HCT116 (cell line): Measurements from ENCODE around the gene PANK3. TPM values are rescaled to one million over a fixed set of nuclear protein-coding genes. Genes with fewer than 3 reads are reported as not detected.
"Not testable (repeated sequence)": the region's sequence is repeated elsewhere in the genome, so short reads cannot be mapped to it uniquely, and the experiment has no call there.

Experiments
- ATAC-seq: fragments of 200-7000 bp; cut with Tn5 transposase; 2 replicates; pipeline ENCODE4 v1.9.1; 2020; ENCODE audit warnings: mild to moderate bottlenecking, moderate library complexity
- BruUV-seq: library from RNA; stranded (reverse); fragments of 400-500 nt; replicated peaks from 2 replicates; lab custom pipeline; 2021; lab: Mats Ljungman, UMichigan
- CTCF ChIA-PET: fragments of 300-600 bp; sonication (Branson Sonifier 250); formaldehyde crosslinking; loops from one replicate; lab custom pipeline; 2021; ENCODE audit warnings: antibody characterized with exemption; lab: Charles Lee
- POLR2A ChIA-PET: fragments of 300-600, 350-600 bp; sonication (Branson Sonifier 250); formaldehyde crosslinking; loops from one replicate; lab custom pipeline; 2021; ENCODE audit warnings: antibody characterized with exemption; lab: Charles Lee
- RAD21 ChIA-PET, 2 experiments: fragments of 300-600 bp; sonication (Branson Sonifier 250); formaldehyde crosslinking; loops; one replicate each; lab custom pipeline; 2023; ENCODE audit warnings: low total read pairs in 2 of 2; ENCODE audit not compliant: uncharacterized antibody in 2 of 2, unreplicated experiment in 2 of 2, low non-redundant PET in 1 of 2; lab: Charles Lee
- DNase-seq: peaks from one replicate; pipeline ENCODE4 v3.0.0-alpha.2; 2010; ENCODE audit warnings: low read depth, low spot score
- H2AFZ ChIP-seq: fragments of 200-600 bp; shearing (Covaris generic), sonication (generic); 2 replicates; pipeline ENCODE4 v1.6.1; 2017; ENCODE audit warnings: low read depth, mixed run types, mixed read lengths, antibody characterized with exemption, low read length; ENCODE audit not compliant: poor library complexity, severe bottlenecking
- H3K27ac ChIP-seq: 2 replicates; pipeline ENCODE4 v1.5.1; 2012; ENCODE audit warnings: low read depth, low read length
- H3K27me3 ChIP-seq: fragments of 200-600 bp; sonication (generic); 2 replicates; pipeline ENCODE4 v1.6.1; 2016; ENCODE audit warnings: mixed run types, low read length, mixed read lengths; ENCODE audit not compliant: insufficient read depth
- H3K36me3 ChIP-seq, 2 experiments: fragments of 200-500 bp in 1 of 2; fragments of 200-600 bp in 1 of 2; sonication (Bioruptor generic) in 1 of 2; sonication (generic) in 1 of 2; 2 replicates each; pipeline versions ENCODE4 v1.5.1 to v1.6.1; 2014 to 2016; ENCODE audit warnings: low read length in 2 of 2, inconsistent platforms in 1 of 2, mixed read lengths in 1 of 2, mixed run types in 1 of 2; ENCODE audit not compliant: insufficient read depth in 2 of 2, control insufficient read depth in 1 of 2
- H3K4me1 ChIP-seq, 2 experiments: fragments of 200-600 bp in 1 of 2; sonication (generic) in 1 of 2; 2 replicates each; pipeline versions ENCODE4 v1.5.1 to v1.6.1; 2012 to 2017; ENCODE audit warnings: low read length in 2 of 2, inconsistent platforms in 1 of 2, mild to moderate bottlenecking in 1 of 2, mixed read lengths in 1 of 2, mixed run types in 1 of 2, moderate library complexity in 1 of 2; ENCODE audit not compliant: insufficient read depth in 2 of 2, control insufficient read depth in 1 of 2
- H3K4me2 ChIP-seq: fragments of 200-600 bp; sonication (generic); 2 replicates; pipeline ENCODE4 v1.6.1; 2017; ENCODE audit warnings: mixed run types, low read length, mixed read lengths
- H3K4me3 ChIP-seq, 2 experiments: fragments of 200-600 bp in 1 of 2; sonication (generic) in 1 of 2; replicated peaks in 1 of 2; 2 replicates each; pipeline ENCODE4 v1.5.1; 2011 to 2016; ENCODE audit warnings: low read length in 2 of 2, control low read depth in 1 of 2, low read depth in 1 of 2, mild to moderate bottlenecking in 1 of 2, mixed read lengths in 1 of 2, mixed run types in 1 of 2
- H3K79me2 ChIP-seq: fragments of 200-600 bp; sonication (generic); 2 replicates; pipeline ENCODE4 v1.6.1; 2017; ENCODE audit warnings: mild to moderate bottlenecking, mixed run types, low read length, moderate library complexity, mixed read lengths; ENCODE audit not compliant: insufficient read depth
- H3K9ac ChIP-seq: fragments of 200-600 bp; sonication (generic); 2 replicates; pipeline ENCODE4 v1.6.1; 2016; ENCODE audit warnings: low read length, mixed read lengths
- H3K9me2 ChIP-seq: fragments of 200-600 bp; sonication (generic), shearing (Covaris generic); 2 replicates; pipeline ENCODE4 v1.6.1; 2017; ENCODE audit warnings: mixed run types, mild to moderate bottlenecking, moderate library complexity; ENCODE audit not compliant: insufficient read depth
- H3K9me3 ChIP-seq, 2 experiments: fragments of 200-500 bp in 1 of 2; fragments of 200-600 bp in 1 of 2; sonication (Bioruptor generic) in 1 of 2; sonication (generic) in 1 of 2; 2 replicates each; pipeline ENCODE4 v1.6.1; 2014 to 2017; ENCODE audit warnings: low read length in 2 of 2, mixed read lengths in 2 of 2, inconsistent platforms in 1 of 2, low read depth in 1 of 2, mild to moderate bottlenecking in 1 of 2, mixed run types in 1 of 2, moderate library complexity in 1 of 2; ENCODE audit not compliant: control insufficient read depth in 1 of 2, insufficient read depth in 1 of 2
- H4K20me1 ChIP-seq: fragments of 200-600 bp; sonication (generic), shearing (Covaris generic); 2 replicates; pipeline ENCODE4 v1.6.1; 2017; ENCODE audit warnings: mixed run types, mild to moderate bottlenecking, moderate library complexity; ENCODE audit not compliant: insufficient read depth
- CEBPB ChIP-seq: IDR thresholded peaks from 2 replicates; pipeline ENCODE4 v1.6.1; 2012; ENCODE audit warnings: low read depth
- EGR1 ChIP-seq: IDR thresholded peaks from 2 replicates; pipeline ENCODE4 v1.6.1; 2012; ENCODE audit warnings: low read depth
- EZH2phosphoT487 ChIP-seq: fragments of 200-600 bp; IDR thresholded peaks from 2 replicates; pipeline ENCODE4 v1.6.1; 2018; ENCODE audit warnings: antibody characterized with exemption, borderline replicate concordance
- JUND ChIP-seq: IDR thresholded peaks from 2 replicates; pipeline ENCODE4 v1.6.1; 2012
- POLR2A ChIP-seq: IDR thresholded peaks from 2 replicates; pipeline ENCODE4 v1.7.0; 2011; ENCODE audit warnings: borderline replicate concordance; ENCODE audit not compliant: insufficient read depth, insufficient read length; ENCODE audit errors: extremely low read depth
- SP1 ChIP-seq: IDR thresholded peaks from 2 replicates; pipeline ENCODE4 v1.6.1; 2012; ENCODE audit warnings: low read depth
- intact Hi-C: fragments of 100-400 bp; cut with micrococcal nuclease; formaldehyde crosslinking; loops from 2 replicates; pipeline ENCODE4 v1.10.0; 2022
- total RNA-seq: library from RNA; stranded (reverse); gene quantifications from one replicate; pipeline ENCODE4 v1.2.1, GENCODE V29; 2021; ENCODE audit not compliant: unreplicated experiment
- TF ChIP-seq, protein P1 (sequence below): IDR thresholded peaks from 2 replicates; pipeline ENCODE4 v1.6.1; 2012; ENCODE audit warnings: low read depth
- TF ChIP-seq, protein P2 (sequence below), 3 experiments: fragments of 200-600 bp in 1 of 3; sonication (generic) in 1 of 3; IDR thresholded peaks in 2 of 3; conservative IDR thresholded peaks in 1 of 3; 2 replicates each; pipeline ENCODE4 v1.5.1; 2012 to 2017; ENCODE audit warnings: low read depth in 2 of 3, low read length in 2 of 3, antibody characterized with exemption in 1 of 3, borderline replicate concordance in 1 of 3, control low read depth in 1 of 3, mild to moderate bottlenecking in 1 of 3, mixed read lengths in 1 of 3, mixed run types in 1 of 3, moderate library complexity in 1 of 3; ENCODE audit not compliant: insufficient read depth in 1 of 3

PANK3 gene
- total RNA-seq, 1 experiment from 2014 or later: 56.5 TPM

DNA sequence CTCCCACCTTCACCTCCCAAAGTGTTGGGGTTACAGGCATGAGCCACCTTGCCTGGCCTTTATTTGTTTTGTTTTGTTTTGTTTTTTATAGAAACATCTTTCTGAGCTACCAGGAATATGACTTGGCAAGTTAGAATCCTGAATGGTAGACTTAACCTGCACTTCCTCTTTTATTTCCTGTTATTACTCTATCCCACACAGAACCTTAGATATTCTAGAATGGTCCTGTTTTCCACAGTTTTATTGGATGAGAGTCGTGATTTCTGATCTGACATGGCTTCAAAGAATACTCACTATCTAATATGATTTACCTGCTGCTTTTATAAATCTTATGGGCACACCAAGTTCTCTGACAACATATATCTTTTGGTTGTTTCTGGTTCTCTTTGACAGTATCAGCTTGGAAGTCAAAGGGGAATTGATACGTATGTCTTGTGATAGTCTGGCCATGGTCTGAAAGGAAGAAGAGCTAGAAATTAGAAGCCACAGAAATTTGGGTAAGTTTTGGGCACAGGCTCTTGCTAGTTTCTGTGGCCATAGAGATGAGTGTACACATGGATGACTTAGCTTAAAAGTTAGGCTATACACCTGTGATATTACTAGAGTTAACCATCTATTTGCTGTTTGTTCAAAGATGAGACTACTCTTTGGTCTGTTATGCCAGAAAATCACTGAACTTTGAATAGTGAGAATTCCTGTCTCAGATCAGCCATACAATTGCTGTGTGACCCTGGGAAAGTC is 4.7 kb upstream of the PANK3 start:
- peaks cover under 1% of the 10 kb centered on the region; the same call in 1 of the 2 replicates for H3K79me2 ChIP-seq
- H3K9me2 ChIP-seq: no peaks in the 10 kb centered on the region
- H3K27me3 ChIP-seq: 0 out of 2 replicates have a peak, but pooled peaks cover 4% of the 10 kb centered on the region
- DNase-seq (no peak), ATAC-seq (no peak)
- no peak overlapping the region for H3K4me2 ChIP-seq
- no peak overlapping the region for H2AFZ ChIP-seq
- H3K27ac ChIP-seq: no peak overlapping the region
- peaks cover 5 to 8% of the 10 kb centered on the region in 2 experiments; a peak in 3 of 4 replicates for H3K4me1 ChIP-seq
- no peak overlapping the region for H3K4me3 ChIP-seq
- H3K36me3 ChIP-seq: no peaks in the 10 kb centered on the region
- H3K9me3 ChIP-seq: no peaks in the 10 kb centered on the region
- no TSS peak for BruUV-seq
- TF ChIP-seq JUND (no peak), CEBPB (no peak), EZH2phosphoT487 (no peak), POLR2A (no peak), EGR1 (no peak), SP1 (no peak)
- TF ChIP-seq, protein P1, sequence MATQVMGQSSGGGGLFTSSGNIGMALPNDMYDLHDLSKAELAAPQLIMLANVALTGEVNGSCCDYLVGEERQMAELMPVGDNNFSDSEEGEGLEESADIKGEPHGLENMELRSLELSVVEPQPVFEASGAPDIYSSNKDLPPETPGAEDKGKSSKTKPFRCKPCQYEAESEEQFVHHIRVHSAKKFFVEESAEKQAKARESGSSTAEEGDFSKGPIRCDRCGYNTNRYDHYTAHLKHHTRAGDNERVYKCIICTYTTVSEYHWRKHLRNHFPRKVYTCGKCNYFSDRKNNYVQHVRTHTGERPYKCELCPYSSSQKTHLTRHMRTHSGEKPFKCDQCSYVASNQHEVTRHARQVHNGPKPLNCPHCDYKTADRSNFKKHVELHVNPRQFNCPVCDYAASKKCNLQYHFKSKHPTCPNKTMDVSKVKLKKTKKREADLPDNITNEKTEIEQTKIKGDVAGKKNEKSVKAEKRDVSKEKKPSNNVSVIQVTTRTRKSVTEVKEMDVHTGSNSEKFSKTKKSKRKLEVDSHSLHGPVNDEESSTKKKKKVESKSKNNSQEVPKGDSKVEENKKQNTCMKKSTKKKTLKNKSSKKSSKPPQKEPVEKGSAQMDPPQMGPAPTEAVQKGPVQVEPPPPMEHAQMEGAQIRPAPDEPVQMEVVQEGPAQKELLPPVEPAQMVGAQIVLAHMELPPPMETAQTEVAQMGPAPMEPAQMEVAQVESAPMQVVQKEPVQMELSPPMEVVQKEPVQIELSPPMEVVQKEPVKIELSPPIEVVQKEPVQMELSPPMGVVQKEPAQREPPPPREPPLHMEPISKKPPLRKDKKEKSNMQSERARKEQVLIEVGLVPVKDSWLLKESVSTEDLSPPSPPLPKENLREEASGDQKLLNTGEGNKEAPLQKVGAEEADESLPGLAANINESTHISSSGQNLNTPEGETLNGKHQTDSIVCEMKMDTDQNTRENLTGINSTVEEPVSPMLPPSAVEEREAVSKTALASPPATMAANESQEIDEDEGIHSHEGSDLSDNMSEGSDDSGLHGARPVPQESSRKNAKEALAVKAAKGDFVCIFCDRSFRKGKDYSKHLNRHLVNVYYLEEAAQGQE: no peak
- TF ChIP-seq, protein P2, sequence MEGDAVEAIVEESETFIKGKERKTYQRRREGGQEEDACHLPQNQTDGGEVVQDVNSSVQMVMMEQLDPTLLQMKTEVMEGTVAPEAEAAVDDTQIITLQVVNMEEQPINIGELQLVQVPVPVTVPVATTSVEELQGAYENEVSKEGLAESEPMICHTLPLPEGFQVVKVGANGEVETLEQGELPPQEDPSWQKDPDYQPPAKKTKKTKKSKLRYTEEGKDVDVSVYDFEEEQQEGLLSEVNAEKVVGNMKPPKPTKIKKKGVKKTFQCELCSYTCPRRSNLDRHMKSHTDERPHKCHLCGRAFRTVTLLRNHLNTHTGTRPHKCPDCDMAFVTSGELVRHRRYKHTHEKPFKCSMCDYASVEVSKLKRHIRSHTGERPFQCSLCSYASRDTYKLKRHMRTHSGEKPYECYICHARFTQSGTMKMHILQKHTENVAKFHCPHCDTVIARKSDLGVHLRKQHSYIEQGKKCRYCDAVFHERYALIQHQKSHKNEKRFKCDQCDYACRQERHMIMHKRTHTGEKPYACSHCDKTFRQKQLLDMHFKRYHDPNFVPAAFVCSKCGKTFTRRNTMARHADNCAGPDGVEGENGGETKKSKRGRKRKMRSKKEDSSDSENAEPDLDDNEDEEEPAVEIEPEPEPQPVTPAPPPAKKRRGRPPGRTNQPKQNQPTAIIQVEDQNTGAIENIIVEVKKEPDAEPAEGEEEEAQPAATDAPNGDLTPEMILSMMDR (IDR thresholded peaks at IDR 0.05 in 2 of 3, conservative IDR thresholded peaks at IDR 0.05 in 1 of 3; ENCODE audit: borderline replicate concordance in 1 of 3, insufficient read depth in 1 of 3, low read depth in 2 of 3, low read length in 2 of 3): no peak
- CTCF ChIA-PET: no interaction called here
- intact Hi-C loops: no loop called here
- POLR2A ChIA-PET: no interaction called here
- RAD21 ChIA-PET: interaction anchor here in 1 of 2 experiments (0.6 kb wide), 1 partner anchor 1000 kb away, joined by 4 read pairs; the partner anchor contains the start of gene SPDL1
- H4K20me1 ChIP-seq: no peaks in the 10 kb centered on the region
- H3K9ac ChIP-seq: no peak overlapping the region

DNA sequence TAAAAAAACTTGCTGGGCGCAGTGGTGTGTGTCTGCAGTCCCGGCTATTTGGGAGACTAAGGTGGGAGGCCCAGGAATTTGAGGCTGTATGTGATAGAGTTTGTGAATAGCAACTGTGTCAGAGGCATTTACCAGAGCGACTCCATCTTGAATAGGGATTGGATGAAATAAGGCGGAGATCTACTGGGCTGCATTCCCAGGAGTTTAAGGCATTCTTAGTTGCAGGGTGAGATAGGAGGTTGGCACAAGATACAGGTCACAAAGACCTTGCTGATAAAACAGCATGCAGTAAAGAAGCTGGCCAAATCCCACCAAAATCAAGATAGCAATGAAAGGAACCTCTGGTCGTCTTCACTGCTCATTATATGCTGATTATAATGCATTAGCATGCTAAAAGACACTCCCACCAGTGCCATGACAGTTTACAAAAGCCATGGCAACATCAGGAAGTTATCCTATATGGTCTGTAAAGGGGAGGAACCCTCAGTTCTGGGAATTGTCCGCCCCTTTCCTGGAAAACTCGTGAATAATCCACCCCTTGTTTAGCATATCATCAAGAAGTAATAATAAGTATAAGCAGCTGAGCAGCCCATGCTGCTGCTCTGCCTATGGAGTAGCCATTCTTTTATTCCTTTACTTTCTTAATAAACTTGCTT is 1.8 kb upstream of the PANK3 start:
- intact Hi-C loops, H4K20me1 ChIP-seq, H3K9me2 ChIP-seq, DNase-seq, H3K27ac ChIP-seq, H3K9ac ChIP-seq, CTCF ChIA-PET, H3K36me3 ChIP-seq, H2AFZ ChIP-seq, H3K27me3 ChIP-seq, BruUV-seq, H3K9me3 ChIP-seq, H3K4me2 ChIP-seq, ATAC-seq, H3K4me3 ChIP-seq: not testable (repeated sequence)
- H3K79me2 ChIP-seq: peaks cover 30% of the 10 kb centered on the region
- H3K4me1 ChIP-seq: peaks cover 10 to 27% of the 10 kb centered on the region in 2 experiments; a peak in 3 of 4 replicates
- POLR2A ChIA-PET: interaction anchor here (1.5 kb wide), 1 partner anchor 1003 kb away, joined by 3 read pairs; the partner anchor contains the start of gene SPDL1
- RAD21 ChIA-PET: interaction anchor here in 1 of 2 experiments (0.5 kb wide), 1 partner anchor 426 kb away, joined by 3 read pairs; no protein-coding TSS in a partner anchor
